Suprapubic skin (tissue), 4 donors: Measurements from ENCODE around the gene AKR1E2. TPM values are rescaled to one million over a fixed set of nuclear protein-coding genes. Genes with fewer than 3 reads are reported as not detected.

Experiments used
- DNase-seq, 2 donors: peaks; one replicate each; pipeline ENCODE4 v3.0.0-alpha.2; 2019; ENCODE audit warnings: low spot score in 2 of 2
- H3K27ac ChIP-seq: fragments of 200-600 bp; sonication (generic); one replicate; pipeline ENCODE4 v1.5.1; 2019
- H3K27me3 ChIP-seq: fragments of 200-600 bp; sonication (generic); one replicate; pipeline ENCODE4 v1.5.1; 2019
- H3K36me3 ChIP-seq: fragments of 200-600 bp; sonication (generic); one replicate; pipeline ENCODE4 v1.5.1; 2019
- H3K4me1 ChIP-seq: fragments of 200-600 bp; sonication (generic); one replicate; pipeline ENCODE4 v1.5.1; 2019
- H3K4me3 ChIP-seq: fragments of 200-600 bp; sonication (generic); one replicate; pipeline ENCODE4 v1.5.1; 2019; ENCODE audit warnings: mild to moderate bottlenecking
- H3K9me3 ChIP-seq: fragments of 200-600 bp; sonication (generic); one replicate; pipeline ENCODE4 v1.5.1; 2019
- CTCF ChIP-seq, 2 donors: fragments of 200-600 bp in 1 of 2; fragments of 450-650 bp in 1 of 2; sonication (generic) in 1 of 2; IDR thresholded peaks; one replicate each; pipeline ENCODE4 v1.5.1; 2016 to 2019; ENCODE audit warnings: antibody characterized with exemption in 2 of 2, mild to moderate bottlenecking in 1 of 2, moderate library complexity in 1 of 2
- EP300 ChIP-seq: sonication (generic); formaldehyde crosslinking; IDR thresholded peaks from one replicate; pipeline ENCODE4 v1.6.1; 2017; ENCODE audit warnings: antibody characterized with exemption
- POLR2A ChIP-seq, 2 donors: fragments of 450-650 bp; IDR thresholded peaks; one replicate each; pipeline ENCODE4 v1.6.1; 2017; ENCODE audit warnings: antibody characterized with exemption in 2 of 2, mild to moderate bottlenecking in 2 of 2, moderate library complexity in 2 of 2
- POLR2AphosphoS5 ChIP-seq, 3 donors: sonication (generic); formaldehyde crosslinking; IDR thresholded peaks; one replicate each; pipeline ENCODE4 v1.6.1; 2017; ENCODE audit warnings: antibody characterized with exemption in 3 of 3
- WGBS: methylation state at CpG from one replicate; pipeline ENCODE4 v1.1.5; 2018; 5-methylcytosine and 5-hydroxymethylcytosine counted together
- total RNA-seq, 4 donors: library from RNA; depleted of rRNA; stranded (reverse); fragments of >200 nt; gene quantifications; one replicate each; pipeline ENCODE4 v1.1.0, GENCODE V29; 2016

Gene AKR1E2
- total RNA-seq, 4 donors from 2014 or later = 1.9 to 6.7 (median 4.3) TPM

DNA sequence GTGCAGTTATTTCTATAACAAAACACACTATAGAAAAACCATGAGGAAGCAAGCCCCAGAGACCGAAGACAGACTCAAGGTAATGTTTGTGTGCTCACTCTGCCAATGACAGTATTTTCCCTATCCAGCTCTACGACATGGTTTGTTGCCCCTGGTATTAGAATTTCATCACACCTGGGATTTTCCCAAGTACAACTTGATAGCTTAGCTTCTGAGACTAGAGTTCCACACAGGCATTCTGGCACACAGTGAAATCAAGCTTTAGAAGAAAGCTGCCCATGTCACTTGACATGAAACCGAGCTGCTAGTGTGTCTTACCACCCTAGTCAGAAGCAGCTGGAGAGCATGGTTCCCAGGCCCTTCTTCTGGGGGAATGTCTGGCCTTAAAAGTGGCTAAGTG is 44.1 kb upstream of the AKR1E2 start:
- DNase-seq = no peak
- no peak overlapping the region for H3K27ac ChIP-seq
- H3K4me1 ChIP-seq = peaks cover 3% of the 10 kb centered on the region
- no peak overlapping the region for H3K4me3 ChIP-seq
- TF ChIP-seq EP300 = no peak
- TF ChIP-seq POLR2AphosphoS5 (IDR thresholded peaks at IDR 0.05) = no peak
- no peak for TF ChIP-seq POLR2A (IDR thresholded peaks at IDR 0.05)
- 48% methylated on average over 3 of the region's 3 CpGs for WGBS
- no peaks in the 10 kb centered on the region for H3K36me3 ChIP-seq
- no peaks in the 10 kb centered on the region for H3K27me3 ChIP-seq
- no peaks in the 10 kb centered on the region for H3K9me3 ChIP-seq

DNA sequence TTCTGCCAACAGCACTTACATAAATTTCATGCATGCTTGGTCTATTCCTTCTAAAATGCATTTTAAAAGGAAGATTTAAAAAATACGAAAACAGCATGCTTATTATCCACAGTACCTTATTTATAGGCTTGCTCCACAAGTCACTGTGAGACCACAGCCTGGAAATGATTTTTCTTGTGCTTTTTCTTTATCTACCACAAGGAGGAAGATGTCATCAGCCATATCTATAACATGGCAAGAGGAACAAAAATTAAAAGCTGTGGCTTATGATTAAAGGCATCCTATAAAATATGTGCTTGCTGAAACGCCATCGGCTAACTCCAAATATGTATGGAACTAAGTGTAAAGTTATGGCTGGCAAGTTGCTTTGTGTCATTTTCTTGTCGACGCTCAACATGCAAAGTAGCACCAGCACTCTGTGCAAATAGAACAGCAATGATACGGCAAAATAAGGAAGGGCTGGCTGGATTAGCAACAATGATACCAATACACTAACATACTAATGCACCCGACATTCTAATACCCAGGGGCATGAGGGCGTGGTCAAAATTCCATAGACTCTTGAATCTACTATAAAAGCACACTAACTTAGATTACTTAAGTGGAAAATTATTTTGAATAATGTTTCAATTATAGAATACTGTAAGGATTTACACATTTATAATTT is 41.2 kb upstream of the AKR1E2 start:
- no peak overlapping the region for H3K27ac ChIP-seq
- H3K4me3 ChIP-seq = no peak overlapping the region
- no peaks in the 10 kb centered on the region for H3K36me3 ChIP-seq
- no peak for DNase-seq
- peaks cover 3% of the 10 kb centered on the region for H3K4me1 ChIP-seq
- TF ChIP-seq CTCF (IDR thresholded peaks at IDR 0.05) (no peak), POLR2AphosphoS5 (IDR thresholded peaks at IDR 0.05) (no peak), EP300 (no peak), POLR2A (IDR thresholded peaks at IDR 0.05) (no peak)
- H3K9me3 ChIP-seq = no peaks in the 10 kb centered on the region
- WGBS = 44% methylated on average over 8 of the region's 8 CpGs
- no peaks in the 10 kb centered on the region for H3K27me3 ChIP-seq

- H3K36me3 ChIP-seq = no peaks in the 10 kb centered on the region
- no peak for DNase-seq
- WGBS = 83% methylated on average over 12 of the region's 12 CpGs
Observed at GRCh38 chr10:4786043-4786839, 39.8 kb upstream of the AKR1E2 start.

DNA sequence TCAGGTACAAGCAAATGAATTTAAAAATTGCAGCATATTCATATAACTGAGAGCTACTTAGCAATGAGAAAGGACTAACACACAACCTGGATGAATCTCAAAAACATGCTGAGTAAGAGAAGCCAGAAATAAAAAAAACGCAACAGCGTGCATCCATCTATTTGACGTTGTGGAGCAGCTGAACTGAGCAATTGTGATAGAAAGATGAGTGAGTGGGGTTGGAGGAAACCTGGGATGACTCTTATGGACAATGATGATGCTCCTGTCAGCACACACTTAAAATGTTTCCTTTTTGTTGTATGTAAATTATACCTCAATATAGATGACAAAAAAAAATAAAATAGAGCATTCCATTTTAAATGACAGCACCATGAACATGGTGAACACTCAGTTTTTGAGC is 36.0 kb upstream of the AKR1E2 start:
- H3K27me3 ChIP-seq = no peaks in the 10 kb centered on the region
- 89% methylated on average over 3 of the region's 3 CpGs for WGBS
- no peaks in the 10 kb centered on the region for H3K36me3 ChIP-seq
- no peak overlapping the region for H3K4me3 ChIP-seq
- H3K9me3 ChIP-seq = no peaks in the 10 kb centered on the region
- no peak for TF ChIP-seq CTCF (IDR thresholded peaks at IDR 0.05)
- no peak for TF ChIP-seq POLR2A (IDR thresholded peaks at IDR 0.05)
- no peak for TF ChIP-seq POLR2AphosphoS5 (IDR thresholded peaks at IDR 0.05)
- TF ChIP-seq EP300 = no peak
- no peak for DNase-seq
- H3K4me1 ChIP-seq = no peaks in the 10 kb centered on the region
- H3K27ac ChIP-seq = no peak overlapping the region

More at GRCh38 chr10:4786043-4786839, 39.8 kb upstream of the AKR1E2 start:
- Histone ChIP-seq H3K27me3 (no peaks in the 10 kb centered on the region), H3K4me1 (no peaks in the 10 kb centered on the region), H3K4me3 (no peak overlapping the region), H3K9me3 (no peaks in the 10 kb centered on the region), H3K27ac (no peak overlapping the region)
- TF ChIP-seq POLR2AphosphoS5 (IDR thresholded peaks at IDR 0.05) (no peak), EP300 (no peak), CTCF (IDR thresholded peaks at IDR 0.05) (no peak)

- Histone ChIP-seq H3K36me3 (no peaks in the 10 kb centered on the region), H3K4me1 (no peaks in the 10 kb centered on the region), H3K27ac (no peak overlapping the region), H3K9me3 (no peaks in the 10 kb centered on the region), H3K27me3 (no peaks in the 10 kb centered on the region), H3K4me3 (no peak overlapping the region)
- TF ChIP-seq POLR2AphosphoS5 (IDR thresholded peaks at IDR 0.05) = no peak
- TF ChIP-seq EP300 = no peak
- no peak for TF ChIP-seq CTCF (IDR thresholded peaks at IDR 0.05)
- TF ChIP-seq POLR2A (IDR thresholded peaks at IDR 0.05) = no peak
- WGBS = 81% methylated on average over 4 of the region's 4 CpGs
- no peak for DNase-seq
Observed at GRCh38 chr10:4790922-4791321, 35.1 kb upstream of the AKR1E2 start.
